Measurements from ENCODE around the gene CRY1. TPM values are rescaled to one million over a fixed set of nuclear protein-coding genes. Genes with fewer than 3 reads are reported as not detected.
"Not testable (repeated sequence)": the region's sequence is repeated elsewhere in the genome, so short reads cannot be mapped to it uniquely, and the experiment has no call there.

CRY1 gene
- total RNA-seq, 1 experiment from 2014 or later = 16.1 TPM

DNA sequence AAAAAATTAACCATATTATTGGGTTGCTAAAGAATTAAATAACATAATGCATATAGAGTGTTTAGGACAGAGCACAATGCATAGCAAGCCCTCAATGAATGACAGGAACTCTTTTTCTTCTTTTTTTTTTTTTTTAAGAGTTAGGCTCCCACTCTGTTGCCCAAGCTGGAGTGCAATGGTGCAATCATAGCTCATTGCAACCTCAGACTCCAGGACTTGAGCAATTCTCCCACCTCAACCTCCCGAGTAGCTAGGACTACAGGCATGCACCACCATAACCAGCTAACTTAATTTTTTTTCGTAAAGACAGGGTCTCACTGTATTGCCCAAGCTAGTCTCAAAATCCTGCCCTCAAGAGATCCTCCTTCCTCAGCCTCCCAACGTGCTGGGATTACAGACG, 85.9 kb downstream of the CRY1 start:
- DNase-seq (ENCODE audit: low read depth) = no peak

DNA sequence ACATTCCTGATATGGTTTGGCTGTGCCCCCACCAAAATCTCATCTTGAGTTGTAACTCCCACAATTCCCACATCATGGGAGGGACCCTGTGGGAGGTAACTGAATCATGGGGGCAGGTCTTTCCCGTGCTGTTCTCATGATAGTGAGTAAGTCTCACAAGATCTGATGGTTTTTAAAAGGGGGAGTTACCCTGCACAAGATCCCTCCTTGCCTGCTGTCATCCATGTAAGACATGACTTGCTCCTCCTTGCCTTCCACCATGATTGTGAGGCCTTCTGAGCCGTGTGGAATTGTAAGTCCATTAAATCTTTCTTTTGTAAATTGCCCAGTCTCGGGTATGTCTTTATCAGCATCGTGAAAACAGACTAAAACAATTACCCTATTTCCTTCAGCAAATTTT, 90.7 kb downstream of the CRY1 start:
- not testable (repeated sequence) for DNase-seq (ENCODE audit: low read depth)

DNA sequence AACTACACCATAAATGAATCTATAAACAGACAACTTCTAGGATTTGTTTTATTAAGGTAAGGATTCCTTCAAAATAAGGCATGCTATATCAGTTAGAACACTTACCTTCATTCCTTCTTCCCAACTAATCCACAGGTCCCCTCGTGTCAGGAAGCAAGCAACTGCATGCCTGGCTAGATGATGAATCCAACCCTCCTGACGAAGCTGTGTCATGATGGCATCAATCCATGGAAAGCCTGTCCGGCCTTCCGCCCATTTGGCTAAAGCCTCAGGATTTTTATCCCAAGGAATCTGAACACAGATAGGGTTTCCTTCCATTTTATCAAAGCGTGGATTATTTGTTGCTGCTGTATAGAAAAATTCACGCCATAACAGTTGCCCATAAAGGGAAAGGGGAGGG, 93.9 kb downstream of the CRY1 start:
- DNase-seq (ENCODE audit: low read depth) = no peak

DNA sequence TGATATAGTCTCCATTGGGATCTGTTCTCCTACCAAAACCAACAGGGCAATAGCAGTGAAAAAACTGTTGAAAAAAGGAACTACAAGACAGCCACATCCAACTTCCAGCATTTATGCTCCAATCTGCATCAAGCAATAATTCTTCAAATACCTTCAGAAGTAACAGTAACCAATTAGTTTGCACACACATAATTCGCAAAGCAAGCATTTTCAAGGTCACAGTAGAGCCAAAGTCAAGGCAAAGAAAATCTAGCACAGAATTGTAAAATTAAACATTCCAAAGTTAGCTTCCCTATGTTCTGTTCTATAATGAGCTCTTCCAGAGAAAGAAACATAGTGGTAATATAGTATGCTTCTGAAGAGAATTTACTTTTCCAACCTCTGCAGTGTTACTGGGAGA, 95.4 kb downstream of the CRY1 start:
- DNase-seq (ENCODE audit: low read depth) = no peak

DNA sequence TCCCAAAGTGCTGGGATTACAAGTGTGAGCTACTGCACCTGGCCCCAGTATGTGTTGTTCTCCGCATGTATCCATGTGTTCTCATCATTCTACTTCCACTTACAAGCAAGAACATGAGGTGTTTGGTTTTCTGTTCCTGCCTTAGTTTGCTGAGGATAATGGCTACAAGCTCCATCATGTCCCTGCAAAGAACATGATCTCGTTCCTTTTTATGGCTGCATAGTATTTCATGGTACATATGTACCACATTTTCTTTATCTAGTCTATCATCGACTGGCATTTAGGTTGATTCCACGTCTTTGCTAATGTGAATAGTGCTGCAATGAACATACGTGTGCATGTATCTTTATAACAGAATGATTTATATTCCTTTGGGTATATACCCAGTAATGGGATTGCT, 97.2 kb downstream of the CRY1 start:
- DNase-seq (ENCODE audit: low read depth) = not testable (repeated sequence)

DNA sequence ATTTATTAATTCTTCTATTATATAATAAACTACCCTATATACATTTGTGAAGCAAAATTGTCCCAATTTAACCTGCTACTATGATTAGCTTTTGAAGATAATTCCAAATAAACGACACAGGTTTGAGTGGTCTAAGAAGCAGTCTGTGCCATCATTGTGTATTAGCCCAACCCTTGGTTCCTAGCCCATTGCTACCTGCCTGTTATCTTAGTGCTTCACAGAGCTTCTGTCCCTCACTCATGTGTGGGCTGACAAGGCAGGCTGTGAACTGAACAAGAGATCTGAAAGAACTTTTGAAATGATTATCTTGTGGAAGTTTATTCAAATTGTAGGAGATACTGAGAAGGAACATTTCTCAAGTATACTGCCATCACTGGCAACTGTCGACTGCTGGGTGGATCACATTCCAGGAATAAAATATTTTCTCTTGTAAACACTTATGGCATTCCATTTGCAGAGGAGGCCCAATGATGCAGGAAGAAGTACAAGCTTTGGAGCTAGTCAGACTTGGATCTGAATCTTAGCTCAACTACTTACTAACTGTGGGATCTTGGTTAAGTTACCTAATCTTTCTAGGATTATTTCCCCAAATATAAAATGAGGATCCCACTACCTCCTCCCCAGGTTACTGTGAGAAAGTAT, 98.6 kb downstream of the CRY1 start:
- no peak for DNase-seq (ENCODE audit: low read depth)

DNA sequence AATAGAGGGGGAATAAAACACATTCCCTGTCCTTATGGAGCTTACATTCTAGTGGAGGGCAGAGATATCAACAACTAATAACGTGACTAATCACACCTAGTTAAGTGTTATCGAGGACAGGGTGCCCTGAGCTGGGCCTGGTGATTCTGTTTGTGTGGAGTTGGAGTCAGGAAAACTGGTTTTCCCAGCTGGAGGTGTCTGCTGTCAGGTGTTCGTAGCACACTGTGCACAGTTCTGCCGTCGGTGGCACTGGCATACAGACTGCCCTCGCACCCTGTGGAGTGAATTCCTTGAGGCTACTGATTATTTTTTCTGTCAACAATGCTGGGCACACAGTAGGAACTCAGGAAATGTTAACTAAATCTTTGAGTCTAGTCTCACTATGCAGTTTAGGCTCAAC, 105.5 kb downstream of the CRY1 start:
- DNase-seq (ENCODE audit: low read depth) = no peak

DNA sequence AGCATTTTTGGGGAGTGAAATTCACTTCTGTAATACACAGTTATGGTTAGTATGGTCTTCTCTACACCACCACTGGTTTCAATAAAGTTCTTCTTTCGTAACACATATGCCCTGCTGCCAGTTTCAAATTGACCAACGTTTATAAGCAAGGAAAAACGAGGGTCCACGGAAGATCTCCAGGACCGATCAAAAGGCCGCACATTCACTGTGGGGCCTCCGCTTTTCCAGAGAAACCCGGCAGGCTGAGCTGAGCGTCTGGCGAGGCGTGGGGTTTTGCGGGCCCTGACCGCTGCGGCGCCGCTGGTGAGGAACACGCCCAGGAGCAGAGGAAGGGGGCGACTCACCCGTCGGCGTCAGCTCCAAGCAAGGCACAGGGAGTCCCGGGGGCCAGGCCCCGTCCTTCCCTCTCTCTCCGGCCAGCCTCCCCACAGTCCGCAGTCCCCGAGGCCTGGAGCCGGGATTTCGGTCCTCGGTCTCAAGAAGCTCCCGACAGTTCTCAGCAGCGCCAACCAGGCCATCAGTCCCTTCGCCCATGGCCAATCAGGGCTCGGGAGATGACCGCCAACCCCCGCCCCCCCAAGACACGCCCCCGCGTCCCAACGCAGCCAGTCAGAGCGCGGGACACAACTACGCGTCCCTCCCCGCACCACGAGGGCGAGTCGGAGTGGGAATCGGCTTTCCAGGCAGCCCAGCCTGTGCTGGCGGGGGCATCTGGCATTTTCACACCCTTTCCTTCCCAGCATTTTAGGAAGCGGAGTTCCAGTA, 106.5 kb downstream of the CRY1 start, which contains the start of gene MTERF2:
Gene MTERF2 (minus strand): TSS at position 522 of the 765 bp plus-strand sequence. CDS start 8,432 bp downstream, outside the sequence.
- DNase-seq (ENCODE audit: low read depth) = peak; percentile 94

DNA sequence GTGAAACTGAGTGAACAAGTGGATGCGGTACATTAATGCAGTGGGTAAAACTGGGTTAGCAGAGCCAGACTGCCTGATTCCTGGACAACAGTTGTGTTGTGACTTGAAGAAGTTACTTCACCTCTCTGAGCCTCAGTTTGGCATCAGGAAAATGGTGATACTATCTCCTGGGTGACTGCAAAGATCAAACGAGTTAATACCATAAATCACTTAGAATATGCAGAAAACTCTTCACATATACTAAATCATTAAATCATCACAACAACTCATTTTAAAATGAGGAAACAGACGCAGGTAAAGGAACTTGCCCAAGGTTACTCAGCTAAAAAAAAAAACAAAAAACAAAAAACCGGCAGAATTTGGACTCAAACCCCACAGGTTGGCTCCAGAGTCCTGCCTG, 107.2 kb downstream of the CRY1 start:
- no peak for DNase-seq (ENCODE audit: low read depth)

DNA sequence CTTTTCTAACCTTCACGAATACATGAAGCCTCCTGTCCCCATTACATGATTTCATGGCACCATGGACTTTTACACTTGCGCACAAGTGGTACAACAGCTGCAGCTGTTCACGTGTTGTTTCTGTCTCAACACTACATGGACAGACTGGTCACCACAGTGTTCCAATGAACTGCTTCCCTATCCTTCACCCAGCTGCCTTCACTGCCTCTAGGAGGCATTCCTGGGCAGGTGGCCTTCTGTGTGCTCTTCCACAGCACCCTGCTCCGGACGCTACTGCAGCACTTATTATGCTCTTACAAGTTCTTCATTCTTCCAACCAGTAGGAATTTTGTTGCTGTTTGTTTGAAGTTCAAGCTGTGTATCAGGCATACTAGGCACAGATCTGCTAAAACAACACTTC, 107.9 kb downstream of the CRY1 start:
- DNase-seq (ENCODE audit: low read depth) = no peak

DNA sequence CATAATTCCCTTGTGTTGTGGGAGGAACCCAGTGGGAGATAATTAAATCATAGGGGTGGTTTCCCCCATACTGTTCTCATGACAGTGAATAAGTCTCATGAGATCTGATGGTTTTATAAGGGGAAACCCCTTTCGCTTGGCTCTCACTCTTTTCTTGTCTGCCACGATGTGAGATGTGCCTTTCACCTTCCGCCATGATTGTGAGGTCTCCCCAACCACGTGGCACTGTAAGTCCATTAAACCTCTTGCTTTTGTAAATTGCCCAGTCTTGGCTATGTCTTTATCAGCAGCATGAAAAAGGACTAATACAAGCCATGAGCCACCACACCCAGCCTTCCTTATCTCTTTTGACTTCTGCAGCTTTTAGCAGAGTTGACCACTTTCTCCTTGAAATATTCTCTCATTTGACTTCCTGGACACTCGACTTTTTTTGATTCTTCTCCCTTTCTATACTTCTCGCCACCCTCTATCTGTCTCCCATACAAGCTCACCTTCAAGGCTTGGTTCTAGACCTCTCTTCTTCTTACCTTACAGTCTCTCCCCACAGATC, 108.7 kb downstream of the CRY1 start:
- DNase-seq (ENCODE audit: low read depth) = no peak

DNA sequence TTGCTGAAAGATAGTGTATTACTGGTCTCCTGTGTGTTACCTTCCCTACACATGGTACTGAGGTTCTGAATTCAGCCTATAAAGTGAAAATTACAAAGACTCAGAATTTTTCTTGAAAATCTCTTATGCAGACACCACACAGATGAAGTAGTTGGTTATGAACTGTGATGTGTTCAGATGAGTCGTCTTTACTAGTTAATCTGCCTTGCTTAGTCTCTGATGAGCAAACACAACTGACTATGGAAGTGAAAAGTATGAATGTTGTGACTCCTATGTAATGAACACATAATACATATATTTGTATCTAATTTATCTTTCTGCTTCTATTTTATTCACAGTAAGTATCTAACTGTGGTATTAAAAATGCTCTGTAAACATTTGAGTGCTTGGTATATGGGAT, 111.1 kb downstream of the CRY1 start:
- no peak for DNase-seq (ENCODE audit: low read depth)

DNA sequence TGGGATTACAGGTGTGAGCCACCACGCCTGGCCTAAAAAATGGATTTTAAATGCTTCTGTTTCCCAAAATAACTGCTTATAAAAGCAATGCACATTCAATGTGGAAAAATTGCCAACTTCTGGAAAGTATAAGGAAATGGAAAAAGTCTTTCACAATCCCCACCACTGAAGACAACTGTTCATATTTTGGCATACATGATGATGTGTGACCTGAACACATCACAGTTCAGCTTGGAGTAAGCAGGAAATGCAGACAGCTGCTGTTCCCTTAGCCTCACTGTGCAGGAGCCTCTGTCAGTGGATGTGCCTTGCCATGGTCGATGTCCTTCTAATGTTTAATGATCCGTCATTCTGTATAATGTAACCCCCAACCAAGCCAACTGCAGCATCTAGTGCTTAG, 111.6 kb downstream of the CRY1 start:
- DNase-seq (ENCODE audit: low read depth) = no peak

DNA sequence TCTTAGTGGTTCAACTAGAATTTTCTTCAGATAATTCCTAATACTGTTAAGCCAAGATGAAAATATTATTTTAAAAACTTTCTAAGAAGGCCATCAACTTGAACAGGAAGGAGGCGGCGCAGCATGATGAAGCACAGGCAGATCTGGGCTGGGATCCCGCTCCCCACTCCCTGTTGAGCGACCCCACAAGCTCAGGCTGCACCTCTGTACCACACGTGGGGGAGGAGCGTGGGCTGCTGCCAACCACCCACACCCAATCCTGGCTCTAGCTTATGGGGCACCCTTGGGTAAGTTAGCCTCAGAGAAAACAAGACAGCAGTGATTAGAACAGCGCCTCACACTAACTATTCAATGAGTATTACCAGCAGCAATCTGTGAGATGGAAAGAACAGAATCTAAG, 112.4 kb downstream of the CRY1 start:
- no peak for DNase-seq (ENCODE audit: low read depth)

DNA sequence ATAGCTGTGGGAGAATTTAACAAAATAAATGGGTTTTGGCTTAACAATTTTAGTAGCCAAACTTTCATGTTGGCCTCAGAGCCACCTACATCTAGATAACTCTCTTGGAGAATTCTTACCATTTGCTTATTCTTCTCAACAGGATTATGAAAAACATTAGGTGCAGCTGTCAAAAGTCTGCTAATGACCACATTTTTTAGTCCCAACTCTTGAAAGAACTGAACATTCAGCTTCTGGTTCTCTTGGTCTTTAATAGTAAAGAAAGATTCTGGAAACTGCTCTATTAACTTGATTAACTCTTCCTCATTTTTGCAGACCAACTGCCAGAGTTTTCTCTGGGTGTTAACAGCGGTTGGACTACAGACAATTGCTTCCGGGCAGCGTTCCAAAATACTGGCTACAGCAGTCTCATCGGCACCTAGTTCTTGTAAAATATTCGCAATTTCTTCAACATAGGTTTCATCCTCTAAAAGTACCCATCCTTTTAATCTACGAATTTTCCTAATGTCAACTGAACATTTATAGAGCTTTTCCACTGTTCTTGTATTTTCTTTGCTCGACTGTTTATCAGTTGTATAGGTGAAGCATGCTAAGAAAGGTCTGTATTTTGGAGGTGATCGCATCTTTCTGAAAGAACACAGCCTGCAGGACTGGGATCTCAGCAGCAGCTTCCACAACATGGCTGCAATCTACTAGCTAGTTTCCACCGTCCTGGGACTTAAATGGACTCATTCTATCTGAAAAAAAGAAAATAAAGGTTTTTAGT, 115.1 kb downstream of the CRY1 start:
- DNase-seq (ENCODE audit: low read depth) = peak; percentile 67

DNA sequence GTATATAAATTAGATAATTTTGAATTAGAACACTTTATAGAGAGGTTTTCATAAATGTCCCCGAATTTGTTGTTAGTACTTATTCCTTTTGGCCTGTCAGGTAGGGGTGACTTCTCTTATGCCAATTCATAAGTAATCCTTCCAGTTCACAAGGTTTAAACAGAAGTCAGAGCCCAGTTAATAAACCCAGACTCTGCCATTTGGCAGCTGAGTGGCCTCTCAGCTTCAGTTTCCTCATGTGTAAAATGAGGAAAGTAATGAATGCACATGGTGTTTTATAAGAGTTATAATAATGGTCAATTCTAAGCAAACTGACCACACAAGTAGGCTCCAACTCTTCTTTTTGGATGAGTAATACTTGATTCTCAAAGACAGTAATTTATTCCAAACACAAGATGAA, 116.7 kb downstream of the CRY1 start:
- no peak for DNase-seq (ENCODE audit: low read depth)

DNA sequence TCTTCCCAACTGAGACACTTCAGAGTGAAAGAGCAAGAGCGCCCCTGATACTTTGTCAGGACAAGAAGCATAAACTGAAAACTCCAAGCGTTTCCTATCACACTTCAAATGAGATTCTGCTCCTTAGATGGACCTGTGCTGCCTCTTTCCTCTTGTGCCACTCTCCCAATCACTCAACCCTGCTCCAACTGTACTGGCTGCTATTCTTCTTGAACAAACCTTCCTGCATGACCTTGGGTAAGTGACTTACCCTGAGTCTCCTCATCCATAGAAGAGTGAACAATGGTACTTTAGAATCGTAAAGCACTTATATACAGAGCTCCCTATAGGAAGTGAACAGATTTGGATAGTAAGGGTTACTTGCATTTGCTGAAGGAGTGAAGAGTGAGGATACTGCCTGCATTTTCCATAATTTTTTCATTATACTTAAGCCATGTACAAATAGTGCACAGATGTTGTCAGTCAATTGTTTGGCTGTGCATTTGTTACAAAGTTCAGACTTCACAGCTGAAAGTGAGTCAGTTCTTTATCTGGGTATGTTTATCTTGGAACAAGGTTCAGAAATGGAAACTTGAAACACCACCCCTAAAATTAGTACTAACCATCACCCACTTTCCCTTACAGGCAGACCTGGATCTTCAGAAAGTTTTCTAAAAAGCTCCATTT, 117.2 kb downstream of the CRY1 start:
- peak; percentile 50 for DNase-seq (ENCODE audit: low read depth)

DNA sequence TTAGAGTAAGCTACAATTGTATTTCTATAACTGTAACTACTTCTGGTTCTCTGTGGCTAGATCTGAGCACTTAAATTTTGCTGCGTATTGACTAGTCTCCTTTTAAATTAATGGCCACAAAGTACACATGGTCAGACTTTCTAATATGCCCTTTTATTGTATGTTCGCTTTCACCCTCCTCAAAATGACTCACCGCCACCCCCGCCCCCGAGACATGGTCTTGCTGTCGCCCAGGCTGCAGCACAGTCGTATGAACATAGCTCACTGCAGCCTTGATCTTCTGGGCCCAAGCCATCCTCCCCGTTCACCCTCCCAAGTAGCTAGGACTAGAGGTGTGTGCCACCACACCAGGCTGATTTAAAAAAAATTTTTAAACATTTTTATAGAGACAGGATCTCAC, 118.3 kb downstream of the CRY1 start:
- no peak for DNase-seq (ENCODE audit: low read depth)

DNA sequence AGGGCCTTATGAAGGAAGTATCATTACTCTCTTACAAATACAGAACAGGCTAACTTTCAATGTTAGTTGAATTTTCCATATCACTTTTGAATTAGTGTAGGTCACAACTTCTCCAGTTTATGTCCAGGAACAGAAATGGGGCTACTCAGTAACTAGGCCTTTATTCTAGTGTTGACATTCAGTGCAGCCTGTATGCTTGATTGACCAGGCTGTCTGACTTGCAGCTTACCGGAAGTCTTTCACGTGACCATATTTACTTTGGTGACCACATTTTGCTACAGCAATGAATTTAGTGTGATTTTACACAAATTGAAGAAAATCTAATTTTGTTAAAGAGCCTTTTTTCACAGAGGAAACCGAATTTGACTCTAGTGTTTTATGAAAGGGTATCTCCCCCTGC, 118.8 kb downstream of the CRY1 start:
- no peak for DNase-seq (ENCODE audit: low read depth)

DNA sequence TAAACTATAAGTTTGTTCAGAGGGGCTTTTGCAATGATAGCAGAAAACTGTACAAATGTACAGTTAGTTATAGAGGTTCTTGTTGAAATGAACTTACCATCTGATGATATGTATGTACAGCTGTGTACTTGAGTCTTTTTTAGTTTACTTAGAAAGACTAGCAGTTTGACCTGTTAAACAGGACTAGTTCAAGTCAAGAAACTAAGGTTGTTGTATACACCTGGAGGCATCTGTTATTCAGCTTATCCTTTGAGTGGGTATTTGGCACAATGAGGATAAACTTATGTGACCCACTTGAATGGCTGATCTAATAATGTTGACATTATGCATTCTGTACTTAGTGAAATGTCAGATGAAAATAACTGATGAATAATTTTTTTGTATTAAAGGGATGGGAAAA, 119.8 kb downstream of the CRY1 start:
- no peak for DNase-seq (ENCODE audit: low read depth)

DNA sequence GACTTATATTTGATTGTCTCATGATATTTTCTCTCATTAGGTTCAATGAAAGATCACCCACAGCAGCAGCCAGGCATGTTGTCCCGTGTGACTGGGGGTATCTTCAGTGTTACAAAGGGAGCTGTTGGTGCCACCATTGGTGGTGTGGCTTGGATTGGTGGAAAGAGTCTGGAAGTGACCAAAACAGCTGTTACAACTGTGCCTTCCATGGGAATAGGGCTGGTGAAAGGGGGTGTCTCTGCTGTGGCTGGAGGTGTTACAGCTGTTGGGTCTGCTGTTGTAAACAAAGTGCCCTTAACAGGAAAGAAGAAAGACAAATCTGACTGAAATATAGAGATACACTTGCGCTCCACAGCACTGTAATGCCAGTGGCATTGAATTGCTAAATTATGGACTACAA, 122.3 kb downstream of the CRY1 start:
- DNase-seq (ENCODE audit: low read depth) = no peak

DNA sequence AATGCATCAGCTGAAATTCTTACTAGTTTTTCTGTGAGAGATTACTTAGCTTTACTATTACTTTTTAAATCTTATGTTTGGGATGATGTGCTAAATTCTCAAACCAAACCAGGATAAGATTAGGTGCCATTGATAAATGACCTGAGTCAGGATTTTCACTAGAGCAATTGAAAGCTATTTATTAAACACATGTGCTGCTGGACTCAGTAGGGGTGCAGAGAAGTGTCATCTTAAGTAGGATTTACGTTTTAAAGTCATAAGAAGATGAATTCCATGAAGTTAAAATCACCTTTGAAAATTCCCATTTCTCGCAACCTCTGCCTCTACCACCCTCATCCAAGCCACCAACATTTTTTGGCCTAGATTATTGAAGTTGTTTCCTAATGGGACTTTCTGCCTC, 128.8 kb downstream of the CRY1 start:
- DNase-seq (ENCODE audit: low read depth) = no peak
